ENCODE data around the gene GPR18. TPM values are rescaled to one million over a fixed set of nuclear protein-coding genes. Genes with fewer than 3 reads are reported as not detected.

The GPR18 gene
- total and polyA plus RNA-seq, 2 of the 13 experiments (the other 11 are each of a cell fraction or from before 2014, with no cell fraction given) = not detected

- intact Hi-C loops (cut with micrococcal nuclease; ENCODE audit: unreplicated experiment) (no loop called here), in situ Hi-C loops (cut with HindIII; ENCODE audit: extremely low pct_ligation_motif_present, low pct_unique_long_range_greater_than_20kb) (no loop called here)
- no peak overlapping the region for H3K4me2 ChIP-seq (ENCODE audit: low read depth, low read length)
- no peak for FAIRE-seq
- no peak overlapping the region for H3K9ac ChIP-seq (ENCODE audit: insufficient read depth, low read depth, low read length)
- no peaks in the 10 kb centered on the region for H3K27me3 ChIP-seq (ENCODE audit: control insufficient read depth in 1 of 2, insufficient read depth in 2 of 2, low read length in 2 of 2)
- DNase-seq (ENCODE audit: low spot score) = no peak
- POLR2A ChIA-PET = no interaction called here
- TF ChIP-seq ZBTB7A (CRISPR knock-in tag; IDR thresholded peaks at IDR 0.05) = no peak
- TF ChIP-seq PAF1 (CRISPR knock-in tag; IDR thresholded peaks at IDR 0.05) = no peak
- TF ChIP-seq SNRNP70 (IDR thresholded peaks at IDR 0.05; ENCODE audit: low read depth, low read length) = no peak
- TF ChIP-seq NFYB (CRISPR knock-in tag; IDR thresholded peaks at IDR 0.05) = no peak
- no peak for TF ChIP-seq TMF1 (CRISPR knock-in tag; IDR thresholded peaks at IDR 0.05; ENCODE audit: low read depth)
- TF ChIP-seq CSRNP2 (CRISPR knock-in tag; conservative IDR thresholded peaks at IDR 0.05; ENCODE audit: low read depth) = no peak
- TF ChIP-seq MAFG (CRISPR knock-in tag; IDR thresholded peaks at IDR 0.05) = no peak
- TF ChIP-seq SKI (IDR thresholded peaks at IDR 0.05; ENCODE audit: partially characterized antibody) = no peak
- TF ChIP-seq ZNF317 (CRISPR knock-in tag; IDR thresholded peaks at IDR 0.05) = no peak
- no peak for TF ChIP-seq MATR3 (CRISPR knock-in tag; IDR thresholded peaks at IDR 0.05)
- no peak for TF ChIP-seq ATF7 (IDR thresholded peaks at IDR 0.05)
- no peak for TF ChIP-seq ATF7 (CRISPR knock-in tag; IDR thresholded peaks at IDR 0.05)
- no peak for TF ChIP-seq STAT6 (CRISPR knock-in tag; IDR thresholded peaks at IDR 0.05; ENCODE audit: borderline replicate concordance)
- TF ChIP-seq PHF20 (CRISPR knock-in tag; IDR thresholded peaks at IDR 0.05) = no peak
- H4K20me1 ChIP-seq (ENCODE audit: insufficient read depth, low read length) = no peaks in the 10 kb centered on the region
- H3K79me2 ChIP-seq (ENCODE audit: insufficient read depth, low read length) = no peaks in the 10 kb centered on the region
- no TSS peak for BruUV-seq (replicated peaks)
- CTCF ChIA-PET (ENCODE audit: low intra/inter-chr PET ratio, low total read pairs) = no interaction called here
- H3K9me3 ChIP-seq (ENCODE audit: low read length) = no peaks in the 10 kb centered on the region
- no peak overlapping the region for H3K4me3 ChIP-seq (replicated peaks in 1 of 3; ENCODE audit: insufficient read depth in 1 of 3, low read depth in 2 of 3, low read length in 3 of 3)
- no peak overlapping the region for H2AFZ ChIP-seq (ENCODE audit: low read length)
- ATAC-seq = no peak
- WGBS (ENCODE audit: low lambda C conversion rate) = 93% methylated on average over 4 of the region's 4 CpGs
- H3K36me3 ChIP-seq (replicated peaks in 1 of 2; ENCODE audit: control insufficient read depth in 1 of 2, insufficient read depth in 2 of 2, low read length in 2 of 2) = peaks cover 2 to 11% of the 10 kb centered on the region in 2 experiments; a peak in 4 of 5 replicates
- H3K27ac ChIP-seq (ENCODE audit: extremely low read length, insufficient read depth, low read length) = no peak overlapping the region
- no peaks in the 10 kb centered on the region for H3K4me1 ChIP-seq (ENCODE audit: insufficient read depth, low read length)
Measured at GRCh38 chr13:99304541-99304940, 46.4 kb upstream of the GPR18 start.
